GM19238 (cell line): ENCODE results near the gene MAFB.

Experiments
- DNase-seq: peaks from one replicate; pipeline ENCODE4 v3.0.0; 2011; ENCODE audit warnings: low spot score; ENCODE audit not compliant: insufficient read length

Gene MAFB

GRCh38 chr20:40659567-40659966 lies 29.5 kb downstream of the MAFB start:
- DNase-seq, result no peak

GRCh38 chr20:40658509-40658908 lies 30.5 kb downstream of the MAFB start:
- no peak for DNase-seq

GRCh38 chr20:40657526-40657925 lies 31.5 kb downstream of the MAFB start:
- no peak for DNase-seq

GRCh38 chr20:40655451-40655850 lies 33.6 kb downstream of the MAFB start:
- no peak for DNase-seq

GRCh38 chr20:40654876-40655275 lies 34.2 kb downstream of the MAFB start:
- DNase-seq, result no peak

GRCh38 chr20:40652441-40652987 lies 36.5 kb downstream of the MAFB start:
- no peak for DNase-seq

- DNase-seq, result no peak
Measured at GRCh38 chr20:40651151-40651550, 37.9 kb downstream of the MAFB start.

- DNase-seq, result no peak
Measured at GRCh38 chr20:40650707-40651106, 38.3 kb downstream of the MAFB start.

GRCh38 chr20:40648210-40649072 lies 40.6 kb downstream of the MAFB start:
- DNase-seq, result no peak

- DNase-seq, result no peak
Measured at GRCh38 chr20:40646813-40647212, 42.2 kb downstream of the MAFB start.

GRCh38 chr20:40646361-40646760 lies 42.7 kb downstream of the MAFB start:
- DNase-seq, result no peak

GRCh38 chr20:40644863-40645262 lies 44.2 kb downstream of the MAFB start:
- no peak for DNase-seq

- DNase-seq, result no peak
Measured at GRCh38 chr20:40643891-40644290, 45.1 kb downstream of the MAFB start.

GRCh38 chr20:40641809-40642208 lies 47.2 kb downstream of the MAFB start:
- no peak for DNase-seq

GRCh38 chr20:40641202-40641601 lies 47.8 kb downstream of the MAFB start:
- DNase-seq, result no peak

- no peak for DNase-seq
Measured at GRCh38 chr20:40640667-40641066, 48.4 kb downstream of the MAFB start.

GRCh38 chr20:40639676-40640355 lies 49.2 kb downstream of the MAFB start:
- DNase-seq, result no peak

- no peak for DNase-seq
Measured at GRCh38 chr20:40639132-40639531, 49.9 kb downstream of the MAFB start.

- no peak for DNase-seq
Measured at GRCh38 chr20:40638414-40638813, 50.6 kb downstream of the MAFB start.

- DNase-seq, result no peak
Measured at GRCh38 chr20:40637176-40637575, 51.9 kb downstream of the MAFB start.

GRCh38 chr20:40636486-40636885 lies 52.5 kb downstream of the MAFB start:
- DNase-seq, result no peak

GRCh38 chr20:40635971-40636370 lies 53.1 kb downstream of the MAFB start:
- DNase-seq, result no peak
